HFFc6 (cell line): ENCODE results near the gene C1QL2. TPM values are rescaled to one million over a fixed set of nuclear protein-coding genes. Genes with fewer than 3 reads are reported as not detected.

ENCODE experiments used
- DNase-seq: peaks from one replicate; pipeline ENCODE4 v3.0.0-alpha.2; 2018
- H3K27ac Mint-ChIP-seq: 2 replicates; pipeline ENCODE4 v1.8.0; 2020; ENCODE audit warnings: mild to moderate bottlenecking, mixed read lengths
- H3K27me3 Mint-ChIP-seq: 2 replicates; pipeline ENCODE4 v1.8.0; 2021; ENCODE audit warnings: mild to moderate bottlenecking, moderate library complexity, mixed read lengths; ENCODE audit not compliant: insufficient read depth
- H3K36me3 Mint-ChIP-seq: 2 replicates; pipeline ENCODE4 v1.8.0; 2021; ENCODE audit warnings: low read depth, mixed read lengths
- H3K4me1 Mint-ChIP-seq: 2 replicates; pipeline ENCODE4 v1.8.0; 2020; ENCODE audit warnings: low read depth, mixed read lengths
- H3K4me3 Mint-ChIP-seq: 2 replicates; pipeline ENCODE4 v1.8.0; 2020; ENCODE audit warnings: mild to moderate bottlenecking, moderate library complexity, mixed read lengths
- H3K9me3 Mint-ChIP-seq: 2 replicates; pipeline ENCODE4 v1.8.0; 2020; ENCODE audit warnings: mild to moderate bottlenecking, mixed read lengths
- total RNA-seq, 6 experiments: library from RNA; stranded (reverse); fragmentation: NEBNext Ultra II Directional; extraction: Animal tissue kit (Norgen Biotek cat#: 25700); gene quantifications; 2 replicates in 1 of 6; 3 replicates in 5 of 6; pipeline ENCODE4 v1.2.3, GENCODE V29; 2021
- TF ChIP-seq, protein P1 (sequence below): fragments of 200-600 bp; sonication (generic); IDR thresholded peaks from 2 replicates; pipeline ENCODE4 v1.5.0; 2021; ENCODE audit warnings: antibody characterized with exemption, mild to moderate bottlenecking

The C1QL2 gene
- total RNA-seq, 6 experiments from 2014 or later, result not detected

DNA sequence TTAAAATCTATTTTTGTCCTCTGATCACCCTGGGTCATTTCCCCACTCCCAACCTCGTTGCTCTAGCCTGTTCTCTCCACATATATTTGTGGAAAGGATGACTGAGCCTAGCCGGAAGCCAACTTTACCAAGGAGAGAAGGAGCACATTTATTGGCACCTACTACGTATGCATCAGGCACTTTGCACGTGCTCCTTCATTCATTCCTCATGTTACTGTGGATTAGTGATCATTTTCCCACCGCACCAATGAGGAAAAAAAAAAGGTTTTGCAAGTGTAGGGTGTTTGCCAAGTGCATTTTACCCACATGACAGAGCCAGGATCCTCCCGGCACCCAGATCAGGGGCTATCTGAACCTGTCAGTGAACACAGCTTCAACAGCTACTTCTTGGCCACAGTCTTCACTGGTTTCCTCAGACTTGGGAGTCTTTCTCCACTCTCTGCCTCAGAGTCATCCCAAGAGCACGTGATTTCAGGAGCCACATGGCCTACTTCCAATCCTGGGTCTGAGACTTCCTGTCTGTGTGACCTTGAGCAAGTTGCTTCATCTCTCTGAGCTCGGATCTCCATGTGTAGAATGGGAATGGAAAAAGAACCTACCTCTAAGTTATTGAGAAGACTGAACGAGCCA is 1.9 kb upstream of the C1QL2 start:
- Mint-ChIP-seq H3K4me1 (no peaks in the 10 kb centered on the region), H3K4me3 (no peak overlapping the region), H3K27me3 (peaks cover 34% of the 10 kb centered on the region), H3K27ac (no peak overlapping the region), H3K9me3 (no peaks in the 10 kb centered on the region; the same call in 1 of the 2 replicates), H3K36me3 (no peaks in the 10 kb centered on the region)
- TF ChIP-seq, protein P1, sequence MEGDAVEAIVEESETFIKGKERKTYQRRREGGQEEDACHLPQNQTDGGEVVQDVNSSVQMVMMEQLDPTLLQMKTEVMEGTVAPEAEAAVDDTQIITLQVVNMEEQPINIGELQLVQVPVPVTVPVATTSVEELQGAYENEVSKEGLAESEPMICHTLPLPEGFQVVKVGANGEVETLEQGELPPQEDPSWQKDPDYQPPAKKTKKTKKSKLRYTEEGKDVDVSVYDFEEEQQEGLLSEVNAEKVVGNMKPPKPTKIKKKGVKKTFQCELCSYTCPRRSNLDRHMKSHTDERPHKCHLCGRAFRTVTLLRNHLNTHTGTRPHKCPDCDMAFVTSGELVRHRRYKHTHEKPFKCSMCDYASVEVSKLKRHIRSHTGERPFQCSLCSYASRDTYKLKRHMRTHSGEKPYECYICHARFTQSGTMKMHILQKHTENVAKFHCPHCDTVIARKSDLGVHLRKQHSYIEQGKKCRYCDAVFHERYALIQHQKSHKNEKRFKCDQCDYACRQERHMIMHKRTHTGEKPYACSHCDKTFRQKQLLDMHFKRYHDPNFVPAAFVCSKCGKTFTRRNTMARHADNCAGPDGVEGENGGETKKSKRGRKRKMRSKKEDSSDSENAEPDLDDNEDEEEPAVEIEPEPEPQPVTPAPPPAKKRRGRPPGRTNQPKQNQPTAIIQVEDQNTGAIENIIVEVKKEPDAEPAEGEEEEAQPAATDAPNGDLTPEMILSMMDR, result no peak
- no peak for DNase-seq

DNA sequence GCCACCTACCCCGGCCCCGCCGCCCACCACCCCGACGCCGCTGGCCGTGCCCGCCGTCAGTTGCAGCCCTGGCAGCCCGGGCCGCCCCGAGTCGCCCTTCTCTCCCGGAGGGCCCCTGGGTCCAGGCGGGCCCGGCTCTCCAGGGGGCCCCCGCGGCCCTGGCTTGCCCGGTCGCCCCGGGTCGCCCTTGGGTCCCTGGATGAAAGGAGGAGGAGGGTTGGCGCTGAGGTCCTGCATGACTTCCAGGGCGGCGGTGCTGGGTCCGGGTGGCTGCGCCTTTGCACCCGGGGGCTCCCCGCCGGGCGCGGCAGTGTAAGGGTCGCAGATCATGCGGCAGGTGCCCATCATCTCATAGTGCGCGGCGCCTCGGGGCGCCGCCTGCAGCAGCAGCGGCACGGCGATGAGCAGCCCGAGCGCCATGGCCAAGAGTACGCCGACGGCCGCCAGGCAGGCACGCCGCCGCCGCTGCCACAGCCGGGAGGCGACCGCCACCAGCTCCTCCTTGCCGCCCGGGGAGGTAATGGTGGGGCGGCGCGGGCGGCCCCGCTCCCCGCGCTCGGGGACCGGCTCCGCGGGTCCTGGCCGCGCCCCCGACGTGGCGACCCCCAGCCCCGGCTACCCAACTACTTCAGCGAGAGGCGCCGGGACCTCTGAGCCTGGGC is 570 bp downstream of the C1QL2 start:
- no peaks in the 10 kb centered on the region for H3K4me1 Mint-ChIP-seq
- TF ChIP-seq, protein P1, result no peak
- no peak overlapping the region for H3K27ac Mint-ChIP-seq
- no peaks in the 10 kb centered on the region; the same call in 1 of the 2 replicates for H3K9me3 Mint-ChIP-seq
- no peak overlapping the region for H3K4me3 Mint-ChIP-seq
- H3K27me3 Mint-ChIP-seq, result peaks cover 51% of the 10 kb centered on the region
- no peak for DNase-seq
- H3K36me3 Mint-ChIP-seq, result no peaks in the 10 kb centered on the region

- Mint-ChIP-seq H3K27me3 (peaks cover 53% of the 10 kb centered on the region), H3K9me3 (no peaks in the 10 kb centered on the region), H3K27ac (no peak overlapping the region), H3K36me3 (no peaks in the 10 kb centered on the region), H3K4me3 (no peak overlapping the region), H3K4me1 (no peaks in the 10 kb centered on the region)
- TF ChIP-seq, protein P1, result no peak
- no peak for DNase-seq
These were observed 1.4 kb downstream of the C1QL2 start for GRCh38 chr2:119156891-119157773.

- Mint-ChIP-seq H3K27me3 (peaks cover 56% of the 10 kb centered on the region), H3K36me3 (no peaks in the 10 kb centered on the region), H3K9me3 (no peaks in the 10 kb centered on the region), H3K4me3 (no peak overlapping the region), H3K27ac (no peak overlapping the region), H3K4me1 (no peaks in the 10 kb centered on the region)
- DNase-seq, result no peak
- TF ChIP-seq, protein P1, result no peak
These were observed 2.3 kb downstream of the C1QL2 start for GRCh38 chr2:119156105-119156890.

DNA sequence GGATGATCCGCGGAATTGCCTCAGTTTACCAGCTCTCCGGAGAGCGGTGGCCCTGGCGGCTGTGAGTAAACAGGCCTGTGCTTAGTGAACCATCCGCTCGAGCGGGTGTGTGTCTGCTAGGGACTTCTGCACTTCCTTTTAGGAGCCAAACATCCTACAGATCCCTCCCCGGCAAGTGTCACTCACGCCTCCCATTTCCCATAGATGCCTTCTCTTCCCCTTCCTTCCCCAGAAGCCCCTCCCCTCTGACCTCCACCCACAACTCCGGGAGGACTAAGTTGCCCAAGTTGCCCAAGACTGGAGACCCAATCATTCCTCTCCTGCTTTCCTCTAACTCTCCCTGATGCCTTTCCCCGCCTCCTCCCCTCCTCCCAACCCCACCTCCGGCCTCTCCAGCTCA is 2.9 kb downstream of the C1QL2 start:
- no peaks in the 10 kb centered on the region for H3K9me3 Mint-ChIP-seq
- DNase-seq, result no peak
- TF ChIP-seq, protein P1, result no peak
- H3K27me3 Mint-ChIP-seq, result peaks cover 56% of the 10 kb centered on the region
- H3K36me3 Mint-ChIP-seq, result no peaks in the 10 kb centered on the region
- H3K4me3 Mint-ChIP-seq, result no peak overlapping the region
- H3K27ac Mint-ChIP-seq, result no peak overlapping the region
- no peaks in the 10 kb centered on the region for H3K4me1 Mint-ChIP-seq
